Right lobe of liver (tissue), 5 donors: ENCODE measurements around the gene GNB1. TPM values are rescaled to one million over a fixed set of nuclear protein-coding genes. Genes with fewer than 3 reads are reported as not detected.

Experiments used
- total RNA-seq, 6 experiments: library from RNA; depleted of rRNA in 2 of 6; stranded (reverse); fragments of >200 nt in 2 of 6; fragmentation: NEBNext Ultra II Directional in 3 of 6; extraction: Animal tissue kit (Norgen Biotek cat#: 25700) in 3 of 6; gene quantifications; one replicate each; pipeline versions ENCODE4 v1.1.0 to v1.2.4, GENCODE V29; 2016 to 2023
- donor health status: DM: no; HTN: no; CAD: no.
- donor health status: DM: no; HTN: no; CAD: no.
- donor health status: DM: no; HTN: yes; CAD: no.
- donor health status: DM: no; HTN: yes; CAD: no.

Gene GNB1
- total RNA-seq, 6 experiments from 2014 or later, result 85.9 to 147 (median 104) TPM

Other genes starting within 250 kb of the GNB1 start
- gene CDK11B, start 232.1 kb downstream of the GNB1 start, total RNA-seq, result 10 to 100 TPM in 2 of 6 experiments, 1 to 10 TPM in 4; 8.0 to 11.8 (median 9.5) TPM
- gene SLC35E2B, start 198.3 kb downstream of the GNB1 start, total RNA-seq, result 10 to 100 TPM; 13.4 to 19.9 (median 17.0) TPM
- gene CDK11A, start 166.7 kb downstream of the GNB1 start, total RNA-seq, result 10 to 100 TPM in 4 of 6 experiments, 1 to 10 TPM in 2; 8.4 to 25.2 (median 11.0) TPM
- gene NADK, start 112.6 kb downstream of the GNB1 start, total RNA-seq, result 100 to 1,000 TPM in 3 of 6 experiments, 10 to 100 TPM in 3; 80.3 to 143 (median 100) TPM
- gene CALML6, start 24.2 kb upstream of the GNB1 start, total RNA-seq, result 1 to 10 TPM in 1 of 6 experiments, under 1 TPM in 3, not detected in 2; 0.44 to 1.4 (median 0.58) TPM
- 10 to 100 TPM in 1 of 6 experiments, 1 to 10 TPM in 5; 2.3 to 13.2 (median 6.0) TPM for gene TMEM52, start 28.2 kb upstream of the GNB1 start, total RNA-seq
- 1 to 10 TPM in 2 of 6 experiments, under 1 TPM in 3, not detected in 1; 0.16 to 3.5 (median 0.32) TPM for gene CFAP74, start 112.7 kb upstream of the GNB1 start, total RNA-seq
- gene GABRD, start 128.3 kb upstream of the GNB1 start, total RNA-seq, result under 1 TPM in 1 of 6 experiments, not detected in 5; 0.55 TPM
- gene PRKCZ, start 159.3 kb upstream of the GNB1 start, total RNA-seq, result 10 to 100 TPM; 10.3 to 20.1 (median 15.8) TPM